ENCODE results near the gene LUC7L3. TPM values are rescaled to one million over a fixed set of nuclear protein-coding genes. Genes with fewer than 3 reads are reported as not detected.

Gene LUC7L3
- total RNA-seq, 1 experiment from 2014 or later, result 154 TPM

GRCh38 chr17:50686494-50687199, 32.8 kb upstream of the LUC7L3 start:
- WGBS (ENCODE audit: extremely low coverage, insufficient read length, low lambda C conversion rate), result no CpG with 5 or more reads among the region's 14 CpGs
- Mint-ChIP-seq H3K9me3 (no peaks in the 10 kb centered on the region; a peak in 1 of 5 replicates), H3K36me3 (ENCODE audit: insufficient read depth in 1 of 3, low read depth in 3 of 3) (no peaks in the 10 kb centered on the region), H3K4me1 (peaks cover 35 to 56% of the 10 kb centered on the region in 2 experiments), H3K27me3 (ENCODE audit: low read depth) (no peaks in the 10 kb centered on the region), H3K4me3 (no peak overlapping the region), H3K27ac (peak overlapping the region; percentile 23 to 41 (median 29); a peak in 6 of 7 replicates)
- no peak overlapping the region for H3K4me2 ChIP-seq (ENCODE audit: insufficient read depth, insufficient read length, low read length)
- H2BK5ac ChIP-seq (ENCODE audit: insufficient read length, low read length), result no peak overlapping the region
- no peak overlapping the region for H2BK15ac ChIP-seq (ENCODE audit: low read depth, low read length)
- no peak overlapping the region; the same call in 1 of the 2 replicates for H3K14ac ChIP-seq (ENCODE audit: insufficient read depth, low read length)
- no peak overlapping the region for H2AFZ ChIP-seq (ENCODE audit: low read length)
- no peaks in the 10 kb centered on the region for H4K20me1 ChIP-seq (ENCODE audit: control insufficient read depth, insufficient read depth, insufficient read length)
- no peak overlapping the region for H3K18ac ChIP-seq (ENCODE audit: insufficient read length, low read depth, low read length)
- no peak overlapping the region for H4K8ac ChIP-seq (replicated peaks; ENCODE audit: insufficient read length, low read depth, low read length)
- H3K79me2 ChIP-seq (ENCODE audit: insufficient read depth, low read length), result no peaks in the 10 kb centered on the region
- H2BK20ac ChIP-seq (ENCODE audit: low read depth, low read length, poor library complexity, severe bottlenecking), result no peak overlapping the region
- no peak overlapping the region for H2BK12ac ChIP-seq (ENCODE audit: insufficient read length, low read depth, low read length)
- H3K4ac ChIP-seq (ENCODE audit: low read depth, low read length), result no peak overlapping the region
- no peaks in the 10 kb centered on the region for H3K4me1 ChIP-seq (ENCODE audit: insufficient read depth, low read length)
- H3K9ac ChIP-seq (ENCODE audit: extremely low read depth, insufficient read length, low read length), result no peak overlapping the region
- no peak overlapping the region for H3T11ph ChIP-seq (ENCODE audit: low read length)
- no peak overlapping the region for H4K5ac ChIP-seq (ENCODE audit: insufficient read length, low read depth, low read length)
- H4K91ac ChIP-seq (ENCODE audit: insufficient read length, low read depth, low read length), result no peak overlapping the region
- no peak overlapping the region for H3K56ac ChIP-seq (ENCODE audit: insufficient read length, low read depth, low read length)
- H3K9me3 ChIP-seq (ENCODE audit: control insufficient read depth, low read depth, low read length), result no peaks in the 10 kb centered on the region
- no peak overlapping the region for H3K23ac ChIP-seq (ENCODE audit: insufficient read length, low read depth, low read length)
- no peak overlapping the region for H2AK5ac ChIP-seq (ENCODE audit: insufficient read length, low read length)
- no peaks in the 10 kb centered on the region for H3K79me1 ChIP-seq (ENCODE audit: insufficient read depth, low read depth, low read length, poor library complexity, severe bottlenecking)
- no peak for DNase-seq
- no peak overlapping the region for H3K27ac ChIP-seq (ENCODE audit: insufficient read length, low read depth, low read length)
- TF ChIP-seq CTCF (conservative IDR thresholded peaks at IDR 0.05), result no peak
- H2BK120ac ChIP-seq (ENCODE audit: low read depth, low read length, poor library complexity, severe bottlenecking), result no peak overlapping the region
- H3K23me2 ChIP-seq (ENCODE audit: insufficient read length, low read depth, low read length, poor library complexity, severe bottlenecking), result no peaks in the 10 kb centered on the region
- no peaks in the 10 kb centered on the region for H3K27me3 ChIP-seq (ENCODE audit: insufficient read depth, low read length)
